ENCODE data around the gene CMSS1. TPM values are rescaled to one million over a fixed set of nuclear protein-coding genes. Genes with fewer than 3 reads are reported as not detected.
A peak's percentile ranks its signal among the peaks of the same experiment; 100 is the strongest.

The CMSS1 gene
- total RNA-seq, 4 donors from 2014 or later: 1.8 to 41.2 (median 17.0) TPM

DNA sequence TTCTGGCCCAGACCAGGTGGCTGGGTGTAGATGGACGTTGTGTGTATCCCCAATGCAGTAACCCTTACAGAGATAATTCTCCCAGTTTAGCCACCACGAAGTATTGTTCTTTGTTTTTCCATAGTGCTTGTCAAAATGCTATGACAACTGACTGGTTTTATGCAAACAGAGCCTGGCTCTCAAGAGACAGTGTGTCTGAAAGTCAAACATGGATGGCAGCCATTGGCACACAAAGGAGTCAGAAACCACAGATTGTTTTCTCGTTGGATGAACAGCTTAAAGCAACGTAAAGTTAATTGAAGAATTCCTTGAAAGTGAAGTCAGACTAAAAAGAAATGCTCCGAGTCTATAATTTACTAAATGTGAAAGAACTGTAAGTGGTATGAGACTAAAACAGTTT, 205.5 kb downstream of the CMSS1 start:
- intact Hi-C loops (cut with DNase I; ENCODE audit: low total_unique reads): no loop called here
- Histone ChIP-seq H3K4me3 (no peak overlapping the region), H3K36me3 (no peaks in the 10 kb centered on the region), H3K4me1 (peaks cover 0 to 8% of the 10 kb centered on the region in 2 donors), H3K9me3 (no peaks in the 10 kb centered on the region), H3K27ac (peak overlapping the region in 1 of 2 donors; percentile 29), H3K27me3 (no peaks in the 10 kb centered on the region)
- TF ChIP-seq, protein P1, sequence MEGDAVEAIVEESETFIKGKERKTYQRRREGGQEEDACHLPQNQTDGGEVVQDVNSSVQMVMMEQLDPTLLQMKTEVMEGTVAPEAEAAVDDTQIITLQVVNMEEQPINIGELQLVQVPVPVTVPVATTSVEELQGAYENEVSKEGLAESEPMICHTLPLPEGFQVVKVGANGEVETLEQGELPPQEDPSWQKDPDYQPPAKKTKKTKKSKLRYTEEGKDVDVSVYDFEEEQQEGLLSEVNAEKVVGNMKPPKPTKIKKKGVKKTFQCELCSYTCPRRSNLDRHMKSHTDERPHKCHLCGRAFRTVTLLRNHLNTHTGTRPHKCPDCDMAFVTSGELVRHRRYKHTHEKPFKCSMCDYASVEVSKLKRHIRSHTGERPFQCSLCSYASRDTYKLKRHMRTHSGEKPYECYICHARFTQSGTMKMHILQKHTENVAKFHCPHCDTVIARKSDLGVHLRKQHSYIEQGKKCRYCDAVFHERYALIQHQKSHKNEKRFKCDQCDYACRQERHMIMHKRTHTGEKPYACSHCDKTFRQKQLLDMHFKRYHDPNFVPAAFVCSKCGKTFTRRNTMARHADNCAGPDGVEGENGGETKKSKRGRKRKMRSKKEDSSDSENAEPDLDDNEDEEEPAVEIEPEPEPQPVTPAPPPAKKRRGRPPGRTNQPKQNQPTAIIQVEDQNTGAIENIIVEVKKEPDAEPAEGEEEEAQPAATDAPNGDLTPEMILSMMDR (IDR thresholded peaks at IDR 0.05): no peak
- TF ChIP-seq POLR2A (IDR thresholded peaks at IDR 0.05): no peak
- no peak for DNase-seq

GRCh38 chr3:100023595-100023994, 205.9 kb downstream of the CMSS1 start:
- no peaks in the 10 kb centered on the region for H3K36me3 ChIP-seq
- intact Hi-C loops (cut with DNase I; ENCODE audit: low total_unique reads): no loop called here
- no peaks in the 10 kb centered on the region for H3K9me3 ChIP-seq
- TF ChIP-seq, protein P1 (IDR thresholded peaks at IDR 0.05): no peak
- no peak for TF ChIP-seq POLR2A (IDR thresholded peaks at IDR 0.05)
- H3K4me3 ChIP-seq: no peak overlapping the region
- no peak for DNase-seq
- peaks cover 0 to 8% of the 10 kb centered on the region in 2 donors for H3K4me1 ChIP-seq
- H3K27me3 ChIP-seq: no peaks in the 10 kb centered on the region
- peak overlapping the region; percentile 24 to 46 for H3K27ac ChIP-seq

DNA sequence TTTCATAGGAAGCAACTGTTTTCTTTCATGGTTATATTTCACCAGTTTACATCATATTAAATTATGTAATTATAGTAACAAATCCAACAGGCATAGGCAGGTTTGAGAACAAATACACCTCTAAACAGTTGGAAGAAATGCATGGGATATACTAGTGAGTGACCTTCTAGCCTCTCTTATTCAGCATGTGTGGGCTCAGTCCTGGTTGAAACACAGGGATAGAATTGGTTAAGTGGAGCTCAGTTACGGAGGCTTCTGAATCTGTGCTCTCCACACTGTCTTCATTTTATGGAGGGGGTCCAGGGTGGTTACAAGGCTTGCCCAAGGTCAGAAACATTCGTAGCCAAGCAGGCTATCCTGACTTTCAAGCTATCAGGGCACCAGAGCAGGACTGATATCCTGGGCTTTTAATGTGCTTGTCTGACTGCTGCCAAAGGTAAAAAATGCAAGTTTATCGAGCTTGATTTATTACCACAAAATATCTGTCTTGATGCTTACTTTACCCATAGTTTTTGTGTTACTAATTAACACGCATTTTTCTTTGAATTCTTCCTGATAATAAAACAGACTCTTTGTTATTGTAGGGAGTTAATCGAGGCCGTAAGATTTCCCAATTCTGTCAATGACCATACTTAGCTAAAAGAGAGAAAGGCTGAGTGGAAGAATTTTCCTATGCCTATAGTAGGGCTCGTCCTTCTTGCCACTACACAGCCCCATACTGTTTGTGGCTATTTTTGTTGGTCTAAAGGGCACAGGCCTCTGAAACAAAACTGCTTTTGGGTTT, 207.1 kb downstream of the CMSS1 start:
- H3K9me3 ChIP-seq: no peaks in the 10 kb centered on the region
- H3K27ac ChIP-seq: peak overlapping the region; percentile 24 to 46
- H3K36me3 ChIP-seq: no peaks in the 10 kb centered on the region
- TF ChIP-seq, protein P1 (IDR thresholded peaks at IDR 0.05): no peak
- TF ChIP-seq POLR2A (IDR thresholded peaks at IDR 0.05): no peak
- no peaks in the 10 kb centered on the region for H3K27me3 ChIP-seq
- DNase-seq: no peak
- H3K4me1 ChIP-seq: peaks cover 0 to 8% of the 10 kb centered on the region in 2 donors
- intact Hi-C loops (cut with DNase I; ENCODE audit: low total_unique reads): no loop called here
- no peak overlapping the region for H3K4me3 ChIP-seq

GRCh38 chr3:100027321-100027720, 209.7 kb downstream of the CMSS1 start:
- no peak overlapping the region for H3K27ac ChIP-seq
- peaks cover 0 to 8% of the 10 kb centered on the region in 2 donors for H3K4me1 ChIP-seq
- no peaks in the 10 kb centered on the region for H3K9me3 ChIP-seq
- no peak overlapping the region for H3K4me3 ChIP-seq
- TF ChIP-seq, protein P1 (IDR thresholded peaks at IDR 0.05): no peak
- no peak for TF ChIP-seq POLR2A (IDR thresholded peaks at IDR 0.05)
- H3K27me3 ChIP-seq: no peaks in the 10 kb centered on the region
- intact Hi-C loops (cut with DNase I; ENCODE audit: low total_unique reads): no loop called here
- no peaks in the 10 kb centered on the region for H3K36me3 ChIP-seq
- DNase-seq: no peak

- TF ChIP-seq, protein P1 (IDR thresholded peaks at IDR 0.05): no peak
- no peak for TF ChIP-seq POLR2A (IDR thresholded peaks at IDR 0.05)
- no peak for DNase-seq
- Histone ChIP-seq H3K4me3 (no peak overlapping the region), H3K27ac (no peak overlapping the region), H3K4me1 (no peaks in the 10 kb centered on the region), H3K27me3 (no peaks in the 10 kb centered on the region), H3K36me3 (no peaks in the 10 kb centered on the region), H3K9me3 (no peaks in the 10 kb centered on the region)
- intact Hi-C loops (cut with DNase I; ENCODE audit: low total_unique reads): no loop called here
Observed at GRCh38 chr3:100029052-100029451, 211.4 kb downstream of the CMSS1 start.

Data from uterus (tissue), 4 donors.